ENCODE measurements around the gene C8B. TPM values are rescaled to one million over a fixed set of nuclear protein-coding genes. Genes with fewer than 3 reads are reported as not detected.

C8B gene
- total RNA-seq, 1 donor from 2014 or later: not detected

DNA sequence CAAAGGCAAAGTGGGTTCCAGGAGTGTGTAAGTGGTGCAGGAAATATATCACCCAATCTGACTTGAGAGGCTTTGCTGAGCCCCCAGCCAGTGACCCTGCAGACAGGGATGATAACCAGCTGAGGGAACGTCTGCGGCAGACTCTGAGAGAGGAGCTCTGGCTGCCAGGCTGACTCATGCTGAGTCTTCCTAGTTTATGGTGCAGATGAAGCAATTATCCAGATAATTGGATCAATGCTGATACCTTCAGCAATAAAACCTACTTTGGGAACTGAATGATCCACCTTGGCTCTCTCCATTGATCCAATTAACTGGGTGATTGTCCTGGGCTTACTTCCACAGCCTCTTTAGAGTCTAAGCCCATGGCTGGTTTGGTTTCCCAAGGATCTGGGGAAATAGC lies 7.3 kb downstream of the C8B start:
- H3K9me3 Mint-ChIP-seq (ENCODE audit: unreplicated experiment): no peaks in the 10 kb centered on the region
- no peak for DNase-seq
- H3K27ac Mint-ChIP-seq (ENCODE audit: unreplicated experiment): no peak overlapping the region
- no peaks in the 10 kb centered on the region for H3K27me3 Mint-ChIP-seq (ENCODE audit: unreplicated experiment)
- H3K4me1 Mint-ChIP-seq (ENCODE audit: low read depth, unreplicated experiment): no peaks in the 10 kb centered on the region
- H3K4me3 Mint-ChIP-seq (ENCODE audit: unreplicated experiment): no peak overlapping the region
- peaks cover 5% of the 10 kb centered on the region for H3K36me3 Mint-ChIP-seq (ENCODE audit: unreplicated experiment)
- TF ChIP-seq, protein P1, sequence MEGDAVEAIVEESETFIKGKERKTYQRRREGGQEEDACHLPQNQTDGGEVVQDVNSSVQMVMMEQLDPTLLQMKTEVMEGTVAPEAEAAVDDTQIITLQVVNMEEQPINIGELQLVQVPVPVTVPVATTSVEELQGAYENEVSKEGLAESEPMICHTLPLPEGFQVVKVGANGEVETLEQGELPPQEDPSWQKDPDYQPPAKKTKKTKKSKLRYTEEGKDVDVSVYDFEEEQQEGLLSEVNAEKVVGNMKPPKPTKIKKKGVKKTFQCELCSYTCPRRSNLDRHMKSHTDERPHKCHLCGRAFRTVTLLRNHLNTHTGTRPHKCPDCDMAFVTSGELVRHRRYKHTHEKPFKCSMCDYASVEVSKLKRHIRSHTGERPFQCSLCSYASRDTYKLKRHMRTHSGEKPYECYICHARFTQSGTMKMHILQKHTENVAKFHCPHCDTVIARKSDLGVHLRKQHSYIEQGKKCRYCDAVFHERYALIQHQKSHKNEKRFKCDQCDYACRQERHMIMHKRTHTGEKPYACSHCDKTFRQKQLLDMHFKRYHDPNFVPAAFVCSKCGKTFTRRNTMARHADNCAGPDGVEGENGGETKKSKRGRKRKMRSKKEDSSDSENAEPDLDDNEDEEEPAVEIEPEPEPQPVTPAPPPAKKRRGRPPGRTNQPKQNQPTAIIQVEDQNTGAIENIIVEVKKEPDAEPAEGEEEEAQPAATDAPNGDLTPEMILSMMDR (IDR thresholded peaks at IDR 0.05; ENCODE audit: partially characterized antibody, unreplicated experiment): no peak

DNA sequence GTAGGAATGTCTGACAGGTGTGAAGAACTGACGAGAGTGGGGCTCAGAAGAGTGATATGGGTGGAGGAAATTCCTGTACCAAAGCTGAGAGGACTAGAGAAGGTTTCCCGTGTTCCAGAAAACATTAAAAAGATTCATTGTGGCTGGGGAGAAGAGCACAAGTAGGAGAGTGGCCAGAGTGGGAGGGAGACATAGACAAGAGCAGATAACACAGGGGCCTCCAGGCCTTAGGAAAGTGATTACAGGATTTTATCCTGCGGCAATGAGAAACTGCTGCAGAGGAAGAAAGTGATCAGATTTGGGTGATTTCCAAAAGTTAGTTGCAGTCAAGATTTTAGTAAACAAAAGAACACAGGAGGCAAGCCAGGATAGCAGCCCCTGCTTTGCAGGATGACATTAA lies 7.9 kb downstream of the C8B start:
- DNase-seq: no peak
- TF ChIP-seq, protein P1 (IDR thresholded peaks at IDR 0.05; ENCODE audit: partially characterized antibody, unreplicated experiment): no peak
- Mint-ChIP-seq H3K4me1 (ENCODE audit: low read depth, unreplicated experiment) (no peaks in the 10 kb centered on the region), H3K36me3 (ENCODE audit: unreplicated experiment) (peaks cover 5% of the 10 kb centered on the region), H3K9me3 (ENCODE audit: unreplicated experiment) (no peaks in the 10 kb centered on the region), H3K27ac (ENCODE audit: unreplicated experiment) (no peak overlapping the region), H3K4me3 (ENCODE audit: unreplicated experiment) (no peak overlapping the region), H3K27me3 (ENCODE audit: unreplicated experiment) (no peaks in the 10 kb centered on the region)

DNA sequence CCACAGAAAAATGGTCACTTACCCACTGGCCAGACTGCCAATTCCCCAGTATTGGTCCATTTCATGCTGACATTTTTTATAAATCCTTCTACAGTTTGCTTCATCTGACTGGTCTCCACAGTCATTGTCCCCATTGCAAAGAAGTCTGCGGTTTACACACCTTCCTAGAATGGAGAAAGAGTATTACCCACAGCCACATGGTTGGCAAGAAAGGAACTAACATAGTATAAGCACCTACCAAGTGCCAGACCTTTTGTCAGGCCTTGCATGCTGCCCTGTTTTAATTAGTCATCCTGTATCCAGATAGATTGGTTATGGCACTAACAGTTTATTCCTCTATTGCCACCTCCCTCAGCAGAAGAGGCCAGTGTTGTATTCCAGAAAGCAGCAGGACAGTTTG lies 11.2 kb downstream of the C8B start:
- H3K4me1 Mint-ChIP-seq (ENCODE audit: low read depth, unreplicated experiment): no peaks in the 10 kb centered on the region
- H3K36me3 Mint-ChIP-seq (ENCODE audit: unreplicated experiment): peaks cover 5% of the 10 kb centered on the region
- H3K27ac Mint-ChIP-seq (ENCODE audit: unreplicated experiment): no peak overlapping the region
- no peaks in the 10 kb centered on the region for H3K9me3 Mint-ChIP-seq (ENCODE audit: unreplicated experiment)
- H3K27me3 Mint-ChIP-seq (ENCODE audit: unreplicated experiment): no peaks in the 10 kb centered on the region
- TF ChIP-seq, protein P1 (IDR thresholded peaks at IDR 0.05; ENCODE audit: partially characterized antibody, unreplicated experiment): no peak
- H3K4me3 Mint-ChIP-seq (ENCODE audit: unreplicated experiment): no peak overlapping the region
- no peak for DNase-seq

DNA sequence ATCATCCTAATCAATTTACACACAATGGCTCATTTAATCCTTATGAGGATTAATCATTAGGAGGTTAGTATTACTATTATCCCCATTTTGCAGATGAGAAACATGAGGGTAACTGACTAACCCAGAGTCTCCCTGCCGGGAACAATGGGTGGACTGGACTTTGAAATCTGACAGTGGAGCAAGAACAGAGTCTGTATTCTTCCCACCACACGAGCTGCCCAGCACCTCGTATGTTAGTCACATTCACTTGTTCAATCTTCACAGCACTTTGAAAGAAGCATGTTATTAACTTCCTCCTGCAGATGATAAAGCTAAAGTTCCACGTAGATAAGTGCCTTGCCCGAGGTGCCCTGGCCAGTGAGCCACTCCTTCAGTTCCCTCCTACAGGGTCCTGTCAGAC lies 12.4 kb downstream of the C8B start:
- no peaks in the 10 kb centered on the region for H3K9me3 Mint-ChIP-seq (ENCODE audit: unreplicated experiment)
- H3K27ac Mint-ChIP-seq (ENCODE audit: unreplicated experiment): no peak overlapping the region
- DNase-seq: no peak
- no peaks in the 10 kb centered on the region for H3K27me3 Mint-ChIP-seq (ENCODE audit: unreplicated experiment)
- no peaks in the 10 kb centered on the region for H3K36me3 Mint-ChIP-seq (ENCODE audit: unreplicated experiment)
- no peak overlapping the region for H3K4me3 Mint-ChIP-seq (ENCODE audit: unreplicated experiment)
- no peaks in the 10 kb centered on the region for H3K4me1 Mint-ChIP-seq (ENCODE audit: low read depth, unreplicated experiment)
- TF ChIP-seq, protein P1 (IDR thresholded peaks at IDR 0.05; ENCODE audit: partially characterized antibody, unreplicated experiment): no peak

DNA sequence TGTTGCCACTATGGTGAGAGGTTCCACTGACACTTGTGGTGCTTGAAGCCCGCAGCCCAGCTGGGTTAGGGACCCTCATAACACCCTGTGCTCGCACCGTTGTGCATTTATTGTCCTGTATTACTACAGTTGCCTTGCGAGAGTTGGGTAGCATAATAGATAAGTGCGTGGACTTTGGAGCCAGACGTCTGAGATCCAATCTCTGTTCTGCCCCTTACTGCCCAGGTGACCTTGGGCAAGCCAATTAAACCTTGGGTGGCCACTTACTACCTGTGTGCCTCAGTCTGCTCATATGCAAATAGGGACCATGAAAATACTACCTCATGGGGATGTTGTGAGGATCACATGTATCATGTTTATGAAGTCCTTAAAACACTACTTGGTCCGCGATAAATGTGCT lies 13.3 kb downstream of the C8B start:
- Mint-ChIP-seq H3K4me3 (ENCODE audit: unreplicated experiment) (no peak overlapping the region), H3K27me3 (ENCODE audit: unreplicated experiment) (no peaks in the 10 kb centered on the region), H3K4me1 (ENCODE audit: low read depth, unreplicated experiment) (no peaks in the 10 kb centered on the region), H3K27ac (ENCODE audit: unreplicated experiment) (no peak overlapping the region), H3K36me3 (ENCODE audit: unreplicated experiment) (no peaks in the 10 kb centered on the region), H3K9me3 (ENCODE audit: unreplicated experiment) (no peaks in the 10 kb centered on the region)
- no peak for DNase-seq
- TF ChIP-seq, protein P1 (IDR thresholded peaks at IDR 0.05; ENCODE audit: partially characterized antibody, unreplicated experiment): no peak
